GM12892 (cell line): ENCODE results near the gene UBQLNL.

Source experiments
- POLR2A ChIP-seq: IDR thresholded peaks from 2 replicates; pipeline ENCODE4 v1.6.1; 2011; ENCODE audit warnings: low read depth, low read length, control low read depth
- POLR2AphosphoS5 ChIP-seq: IDR thresholded peaks from 2 replicates; pipeline ENCODE4 v1.6.1; 2011; ENCODE audit warnings: low read depth, low read length, control low read depth
- TAF1 ChIP-seq: IDR thresholded peaks from 2 replicates; pipeline ENCODE4 v1.6.1; 2011; ENCODE audit warnings: low read depth, mild to moderate bottlenecking, control low read depth, low read length, borderline replicate concordance

DNA sequence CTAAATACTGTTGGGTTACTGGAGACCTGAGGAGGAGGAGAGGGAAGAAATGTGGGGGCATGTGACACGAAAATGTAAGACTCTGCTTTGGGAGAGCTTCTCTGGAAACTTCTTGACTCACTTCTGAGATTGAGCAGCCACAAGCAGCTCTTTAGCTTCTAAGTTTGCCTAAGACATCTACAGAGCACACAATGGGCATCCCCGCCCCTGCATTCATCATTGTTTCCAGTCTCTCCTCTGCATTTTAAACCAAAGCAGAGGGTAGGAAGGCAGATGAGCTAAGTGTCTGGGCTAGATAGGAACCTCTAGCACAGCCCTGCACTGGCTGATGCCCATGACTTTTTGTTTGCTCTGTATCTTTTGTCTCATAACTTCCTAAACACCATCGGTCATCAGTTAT is 30.1 kb downstream of the UBQLNL start:
- TF ChIP-seq POLR2AphosphoS5 (no peak), POLR2A (no peak), TAF1 (no peak)
